ENCODE results near the gene ADGRG3.

DNA sequence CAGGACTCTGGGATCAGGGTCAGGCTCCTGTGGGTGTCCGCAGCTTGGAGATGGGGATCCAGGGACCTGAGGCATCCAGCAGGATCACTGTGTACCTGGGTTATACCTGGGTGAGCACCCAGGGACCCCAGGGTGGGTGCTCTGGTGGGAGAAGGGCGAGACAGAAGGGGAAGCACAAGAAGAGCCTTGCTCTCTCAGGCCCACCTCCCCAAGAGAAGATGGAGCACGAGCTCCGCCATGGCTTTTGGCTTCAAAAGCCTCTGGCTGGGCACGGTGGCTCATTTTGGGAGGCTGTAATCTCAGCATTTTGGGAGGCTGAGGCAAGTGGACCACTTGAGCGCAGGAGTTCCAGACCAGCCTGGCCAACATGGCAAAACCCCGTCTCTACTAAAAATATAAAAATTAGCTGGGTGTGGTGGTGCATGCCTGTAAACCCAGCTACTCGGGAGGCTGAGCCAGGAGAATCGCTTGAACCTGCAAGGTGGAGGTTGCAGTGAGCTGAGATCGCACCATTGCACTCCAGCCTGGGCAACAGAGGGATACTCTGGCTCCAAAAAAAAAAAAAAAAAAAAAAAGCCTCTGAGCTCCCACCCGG lies 35.4 kb downstream of the ADGRG3 start:
- TF ChIP-seq PHF8 (IDR thresholded peaks at IDR 0.05; ENCODE audit: borderline replicate concordance, low read length) (no peak), RBM22 (IDR thresholded peaks at IDR 0.05; ENCODE audit: low read depth, low read length, poor library complexity, severe bottlenecking) (no peak), CBX2 (IDR thresholded peaks at IDR 0.05; ENCODE audit: insufficient read depth, low read length, poor library complexity, severe bottlenecking) (no peak), YY1 (IDR thresholded peaks at IDR 0.05; ENCODE audit: borderline replicate concordance in 1 of 3, control insufficient read depth in 1 of 3, extremely low read depth in 1 of 3, insufficient read depth in 3 of 3, insufficient read length in 1 of 3, insufficient replicate concordance in 2 of 3, low read depth in 1 of 3, low read length in 2 of 3) (no peak), KDM5B (IDR thresholded peaks at IDR 0.05; ENCODE audit: insufficient replicate concordance, low read depth, low read length) (no peak)
- TF ChIP-seq, protein P1, sequence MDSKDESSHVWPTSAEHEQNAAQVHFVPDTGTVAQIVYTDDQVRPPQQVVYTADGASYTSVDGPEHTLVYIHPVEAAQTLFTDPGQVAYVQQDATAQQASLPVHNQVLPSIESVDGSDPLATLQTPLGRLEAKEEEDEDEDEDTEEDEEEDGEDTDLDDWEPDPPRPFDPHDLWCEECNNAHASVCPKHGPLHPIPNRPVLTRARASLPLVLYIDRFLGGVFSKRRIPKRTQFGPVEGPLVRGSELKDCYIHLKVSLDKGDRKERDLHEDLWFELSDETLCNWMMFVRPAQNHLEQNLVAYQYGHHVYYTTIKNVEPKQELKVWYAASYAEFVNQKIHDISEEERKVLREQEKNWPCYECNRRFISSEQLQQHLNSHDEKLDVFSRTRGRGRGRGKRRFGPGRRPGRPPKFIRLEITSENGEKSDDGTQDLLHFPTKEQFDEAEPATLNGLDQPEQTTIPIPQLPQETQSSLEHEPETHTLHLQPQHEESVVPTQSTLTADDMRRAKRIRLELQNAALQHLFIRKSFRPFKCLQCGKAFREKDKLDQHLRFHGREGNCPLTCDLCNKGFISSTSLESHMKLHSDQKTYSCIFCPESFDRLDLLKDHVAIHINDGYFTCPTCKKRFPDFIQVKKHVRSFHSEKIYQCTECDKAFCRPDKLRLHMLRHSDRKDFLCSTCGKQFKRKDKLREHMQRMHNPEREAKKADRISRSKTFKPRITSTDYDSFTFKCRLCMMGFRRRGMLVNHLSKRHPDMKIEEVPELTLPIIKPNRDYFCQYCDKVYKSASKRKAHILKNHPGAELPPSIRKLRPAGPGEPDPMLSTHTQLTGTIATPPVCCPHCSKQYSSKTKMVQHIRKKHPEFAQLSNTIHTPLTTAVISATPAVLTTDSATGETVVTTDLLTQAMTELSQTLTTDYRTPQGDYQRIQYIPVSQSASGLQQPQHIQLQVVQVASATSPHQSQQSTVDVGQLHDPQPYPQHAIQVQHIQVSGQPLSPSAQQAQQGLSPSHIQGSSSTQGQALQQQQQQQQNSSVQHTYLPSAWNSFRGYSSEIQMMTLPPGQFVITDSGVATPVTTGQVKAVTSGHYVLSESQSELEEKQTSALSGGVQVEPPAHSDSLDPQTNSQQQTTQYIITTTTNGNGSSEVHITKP (IDR thresholded peaks at IDR 0.05; ENCODE audit: partially characterized antibody): no peak
